ENCODE results near the gene KCNAB2.
A peak's percentile ranks its signal among the peaks of the same experiment; 100 is the strongest.

The KCNAB2 gene

DNA sequence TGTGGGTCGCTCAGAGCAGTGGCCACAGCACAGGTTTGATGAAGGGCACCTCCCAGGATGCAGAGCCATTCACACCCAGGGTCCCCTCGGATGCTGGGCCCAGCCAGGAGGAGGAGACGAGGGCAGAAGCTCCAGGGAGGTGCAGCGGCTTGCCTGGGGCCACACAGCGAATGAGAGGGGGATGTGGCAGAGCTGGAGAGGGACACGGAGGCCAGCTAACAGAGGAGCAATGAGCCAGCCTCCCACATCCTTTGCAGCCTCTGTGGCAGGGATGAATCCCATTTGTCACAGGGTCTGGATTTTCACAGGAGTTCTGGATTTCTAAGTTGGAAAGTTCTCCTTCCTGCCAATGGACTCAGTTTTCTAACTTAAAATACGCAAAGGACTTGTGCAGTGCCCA, 98.5 kb downstream of the KCNAB2 start:
- H3K4me3 ChIP-seq (ENCODE audit: low read depth, low read length) = no peak overlapping the region
- no peak for DNase-seq (ENCODE audit: low read depth)
- no peak for TF ChIP-seq CTCF (IDR thresholded peaks at IDR 0.05; ENCODE audit: control insufficient read depth, extremely low read depth, insufficient read depth)

- TF ChIP-seq CTCF (IDR thresholded peaks at IDR 0.05; ENCODE audit: control insufficient read depth, extremely low read depth, insufficient read depth) = no peak
- H3K4me3 ChIP-seq (ENCODE audit: low read depth, low read length) = no peak overlapping the region
- no peak for DNase-seq (ENCODE audit: low read depth)
Observed at GRCh38 chr1:6144647-6145395, 99.1 kb downstream of the KCNAB2 start.

DNA sequence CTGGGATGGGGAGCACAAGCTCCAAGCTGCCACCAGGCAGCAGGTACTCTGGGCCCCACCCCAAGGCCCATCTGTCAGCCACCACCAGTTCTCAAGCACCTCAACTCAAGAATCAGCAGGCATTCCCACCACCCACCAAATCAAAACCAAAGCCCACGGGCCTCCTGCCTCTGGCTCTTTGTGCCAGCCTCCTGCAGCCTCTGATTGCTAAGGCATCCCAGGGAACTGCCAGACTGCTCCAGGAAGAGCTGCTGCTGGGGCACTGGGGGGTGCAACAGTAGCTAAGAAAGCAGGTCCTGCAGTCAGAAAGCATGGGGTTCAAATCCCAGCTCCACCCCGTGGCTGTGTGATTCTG, 99.7 kb downstream of the KCNAB2 start:
- no peak for DNase-seq (ENCODE audit: low read depth)
- H3K4me3 ChIP-seq (ENCODE audit: low read depth, low read length) = no peak overlapping the region
- TF ChIP-seq CTCF (IDR thresholded peaks at IDR 0.05; ENCODE audit: control insufficient read depth, extremely low read depth, insufficient read depth) = no peak

GRCh38 chr1:6145864-6146410, 100.2 kb downstream of the KCNAB2 start:
- TF ChIP-seq CTCF (IDR thresholded peaks at IDR 0.05; ENCODE audit: control insufficient read depth, extremely low read depth, insufficient read depth) = no peak
- DNase-seq (ENCODE audit: low read depth) = no peak
- H3K4me3 ChIP-seq (ENCODE audit: low read depth, low read length) = no peak overlapping the region

DNA sequence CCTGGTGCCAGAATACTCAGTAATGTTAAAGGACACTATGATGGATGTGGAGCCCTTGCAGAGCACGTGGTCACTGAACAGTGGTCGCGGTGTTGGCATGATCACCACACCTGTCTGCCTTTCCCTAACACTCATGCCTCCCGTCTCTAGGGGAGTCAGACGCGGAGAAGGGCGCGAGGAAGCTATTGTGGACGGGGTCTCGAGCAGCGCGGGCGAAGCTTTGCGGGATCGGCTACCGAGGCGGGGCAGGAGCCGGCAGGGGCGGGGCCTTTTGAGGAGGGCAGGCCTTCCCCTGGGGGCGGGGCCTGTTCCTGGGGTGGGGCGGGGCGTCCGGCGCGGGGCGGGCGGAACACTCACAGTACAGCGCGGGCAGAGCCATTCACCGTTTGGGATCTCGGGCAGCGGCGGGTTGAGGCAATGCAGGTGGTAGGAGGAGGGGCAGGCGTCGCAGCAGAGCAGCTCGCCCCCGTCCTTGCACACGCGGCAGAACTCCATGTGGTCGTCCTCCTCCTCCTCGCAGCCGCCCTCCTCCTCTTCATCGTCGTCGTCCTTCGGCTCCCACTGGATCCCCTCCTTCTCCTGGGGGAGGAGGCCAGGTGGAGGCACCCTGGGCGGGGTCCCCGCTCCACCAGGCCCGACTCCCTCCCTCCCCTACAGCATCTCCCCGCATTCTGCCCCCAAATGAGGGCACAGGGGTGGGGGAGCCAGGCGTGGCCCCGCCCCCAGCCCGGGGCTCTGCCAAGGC, 103.0 kb downstream of the KCNAB2 start:
- DNase-seq (ENCODE audit: low read depth) = peak; percentile 13
- TF ChIP-seq CTCF (IDR thresholded peaks at IDR 0.05; ENCODE audit: control insufficient read depth, extremely low read depth, insufficient read depth) = no peak
- peak overlapping the region; percentile 33 for H3K4me3 ChIP-seq (ENCODE audit: low read depth, low read length)

GRCh38 chr1:6149597-6149996, 103.9 kb downstream of the KCNAB2 start:
- no peak for TF ChIP-seq CTCF (IDR thresholded peaks at IDR 0.05; ENCODE audit: control insufficient read depth, extremely low read depth, insufficient read depth)
- H3K4me3 ChIP-seq (ENCODE audit: low read depth, low read length) = no peak overlapping the region
- DNase-seq (ENCODE audit: low read depth) = no peak
